HEK293T (cell line): ENCODE measurements around the gene FGGY.

Source experiments
- ARNT ChIP-seq: fragments of 450-650 bp; IDR thresholded peaks from 2 replicates; pipeline ENCODE4 v1.6.1; 2017; ENCODE audit warnings: mild to moderate bottlenecking
- BHLHE40 ChIP-seq: fragments of 450-650 bp; IDR thresholded peaks from 2 replicates; pipeline ENCODE4 v1.6.1; 2016; ENCODE audit warnings: mild to moderate bottlenecking, moderate library complexity, borderline replicate concordance
- CTBP1 ChIP-seq: fragments of 450-650 bp; IDR thresholded peaks from 2 replicates; pipeline ENCODE4 v1.6.1; 2016; ENCODE audit warnings: borderline replicate concordance
- ELF4 ChIP-seq: fragments of 450-650 bp; IDR thresholded peaks from 2 replicates; pipeline ENCODE4 v1.6.1; 2017; ENCODE audit warnings: antibody characterized with exemption
- FOXA1 ChIP-seq: fragments of 450-650 bp; IDR thresholded peaks from 2 replicates; pipeline ENCODE4 v1.6.1; 2016; ENCODE audit warnings: mild to moderate bottlenecking
- FOXK2 ChIP-seq: fragments of 450-650 bp; IDR thresholded peaks from 2 replicates; pipeline ENCODE4 v1.6.1; 2016; ENCODE audit warnings: mild to moderate bottlenecking
- FOXM1 ChIP-seq: fragments of 450-650 bp; IDR thresholded peaks from 2 replicates; pipeline ENCODE4 v1.6.1; 2017; ENCODE audit warnings: mild to moderate bottlenecking, borderline replicate concordance
- HDGF ChIP-seq: fragments of 450-650 bp; IDR thresholded peaks from 2 replicates; pipeline ENCODE4 v1.6.1; 2017; ENCODE audit warnings: antibody characterized with exemption, borderline replicate concordance
- L3MBTL2 ChIP-seq: fragments of 450-650 bp; conservative IDR thresholded peaks from 2 replicates; pipeline ENCODE4 v1.6.1; 2016; ENCODE audit warnings: mild to moderate bottlenecking
- LEF1 ChIP-seq: fragments of 450-650 bp; IDR thresholded peaks from 2 replicates; pipeline ENCODE4 v1.6.1; 2017; ENCODE audit warnings: mild to moderate bottlenecking, borderline replicate concordance
- NFRKB ChIP-seq: fragments of 450-650 bp; IDR thresholded peaks from 2 replicates; pipeline ENCODE4 v1.6.1; 2016; ENCODE audit warnings: mild to moderate bottlenecking, moderate library complexity
- SP1 ChIP-seq: fragments of 450-650 bp; IDR thresholded peaks from 2 replicates; pipeline ENCODE4 v1.6.1; 2017
- ZNF384 ChIP-seq: fragments of 450-650 bp; IDR thresholded peaks from 2 replicates; pipeline ENCODE4 v1.6.1; 2016

GRCh38 chr1:59731591-59731990 lies 434.7 kb downstream of the FGGY start:
- TF ChIP-seq SP1 (no peak), BHLHE40 (no peak), FOXM1 (no peak), ELF4 (no peak), HDGF (no peak), NFRKB (no peak), CTBP1 (no peak), FOXA1 (no peak), ARNT (no peak), L3MBTL2 (no peak), LEF1 (no peak), FOXK2 (no peak), ZNF384 (no peak)
